ENCODE measurements around the gene SMARCC2.

The SMARCC2 gene

DNA sequence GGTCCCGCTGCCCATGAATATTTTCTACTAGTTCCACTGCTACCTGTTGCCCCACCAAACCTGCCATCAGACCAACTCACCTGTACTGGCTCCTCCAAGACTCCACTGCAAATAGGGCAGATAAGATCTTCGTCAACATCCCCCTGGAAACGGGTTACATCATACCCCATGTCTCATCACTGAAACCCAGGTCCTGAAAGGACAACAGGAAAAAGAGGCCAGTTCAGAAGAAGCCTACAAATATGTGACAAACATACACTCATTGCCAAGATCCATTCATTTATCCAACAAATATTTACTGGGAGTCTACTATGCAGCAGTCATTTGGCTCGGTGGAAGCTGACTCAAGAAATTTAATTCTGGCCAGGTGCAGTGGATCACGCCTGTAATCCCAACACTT lies 24.6 kb upstream of the SMARCC2 start:
- DNase-seq (ENCODE audit: low read depth in 2 of 2), result no peak
- no peak for TF ChIP-seq CTCF (IDR thresholded peaks at IDR 0.05; ENCODE audit: low read depth, low read length)

DNA sequence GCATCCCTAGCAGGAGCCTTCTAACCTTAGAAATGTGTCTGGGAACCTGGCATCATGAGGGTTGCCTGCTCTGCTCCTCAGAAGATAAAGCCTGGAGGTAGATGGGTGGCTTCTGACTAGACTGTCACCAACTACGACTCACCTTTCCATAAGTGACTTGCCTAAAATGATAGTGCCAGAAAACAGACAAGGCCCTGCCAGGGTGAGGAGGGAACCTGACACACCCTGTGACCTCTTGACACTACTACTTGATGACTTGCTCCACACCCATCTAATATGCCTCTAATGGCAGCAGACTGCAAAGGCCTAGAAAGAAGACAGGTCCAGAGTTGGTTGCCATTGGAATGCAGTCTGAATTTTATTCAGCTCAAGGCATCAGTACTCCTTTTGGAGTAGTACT lies 23.1 kb upstream of the SMARCC2 start:
- TF ChIP-seq CTCF (IDR thresholded peaks at IDR 0.05; ENCODE audit: low read depth, low read length), result no peak
- DNase-seq (ENCODE audit: low read depth in 2 of 2), result no peak
- H3K4me3 ChIP-seq (replicated peaks in 1 of 2; ENCODE audit: low read depth in 2 of 2, low read length in 2 of 2), result no peak overlapping the region

More for the DNA sequence above, 24.6 kb upstream of the SMARCC2 start:
- H3K4me3 ChIP-seq (replicated peaks in 1 of 2; ENCODE audit: low read depth in 2 of 2, low read length in 2 of 2), result no peak overlapping the region

DNA sequence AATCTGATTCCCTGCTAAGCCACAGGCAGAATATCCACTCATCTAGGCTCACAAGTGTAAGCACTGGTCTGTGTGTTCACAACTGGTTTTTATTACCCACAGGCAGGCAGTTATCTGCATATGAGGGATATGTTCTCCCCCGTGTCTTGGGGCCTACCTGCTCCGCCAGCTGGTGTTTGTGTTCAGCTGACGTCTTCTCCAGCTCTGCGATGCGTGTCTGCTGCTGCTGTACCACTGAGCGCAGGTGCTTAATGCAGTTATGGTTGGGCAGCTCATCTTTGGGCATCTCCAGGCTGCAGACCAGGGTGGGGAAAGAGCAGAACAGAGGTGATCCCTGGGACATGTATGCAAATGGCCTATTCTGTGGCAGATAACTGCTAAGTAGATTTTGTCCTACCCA lies 18.7 kb upstream of the SMARCC2 start:
- H3K4me3 ChIP-seq (replicated peaks in 1 of 2; ENCODE audit: low read depth in 2 of 2, low read length in 2 of 2), result no peak overlapping the region
- DNase-seq (ENCODE audit: low read depth in 2 of 2), result no peak
- TF ChIP-seq CTCF (IDR thresholded peaks at IDR 0.05; ENCODE audit: low read depth, low read length), result no peak

GRCh38 chr12:56206452-56207166 lies 17.3 kb upstream of the SMARCC2 start:
- peak; percentile 65 to 76 for DNase-seq (ENCODE audit: low read depth in 2 of 2)
- peak; percentile 74 for TF ChIP-seq CTCF (IDR thresholded peaks at IDR 0.05; ENCODE audit: low read depth, low read length)

DNA sequence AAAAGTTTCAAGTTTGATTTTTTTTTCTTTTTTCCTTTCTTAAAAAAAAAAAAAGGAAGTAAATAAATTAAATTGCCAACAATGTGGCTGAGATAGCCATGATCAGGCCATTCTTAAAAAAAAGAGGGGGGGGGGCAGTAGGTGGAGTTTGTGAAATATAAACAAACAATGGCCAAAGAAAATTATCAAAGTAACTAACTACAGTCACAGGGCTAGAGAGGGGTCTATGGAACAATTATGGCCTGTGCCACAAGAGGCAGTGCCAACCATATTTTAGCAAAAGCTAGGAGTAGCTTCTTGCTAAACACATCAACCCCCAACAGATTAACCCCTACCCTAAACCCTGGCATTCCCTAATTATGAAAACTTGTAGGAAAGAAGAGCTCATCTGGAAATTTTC lies 16.2 kb upstream of the SMARCC2 start:
- DNase-seq (ENCODE audit: low read depth in 2 of 2), result no peak
- no peak for TF ChIP-seq CTCF (IDR thresholded peaks at IDR 0.05; ENCODE audit: low read depth, low read length)
- H3K4me3 ChIP-seq (replicated peaks in 1 of 2; ENCODE audit: low read depth in 2 of 2, low read length in 2 of 2), result no peak overlapping the region

More at GRCh38 chr12:56206452-56207166, 17.3 kb upstream of the SMARCC2 start:
- H3K4me3 ChIP-seq (replicated peaks in 1 of 2; ENCODE audit: low read depth in 2 of 2, low read length in 2 of 2), result no peak overlapping the region

DNA sequence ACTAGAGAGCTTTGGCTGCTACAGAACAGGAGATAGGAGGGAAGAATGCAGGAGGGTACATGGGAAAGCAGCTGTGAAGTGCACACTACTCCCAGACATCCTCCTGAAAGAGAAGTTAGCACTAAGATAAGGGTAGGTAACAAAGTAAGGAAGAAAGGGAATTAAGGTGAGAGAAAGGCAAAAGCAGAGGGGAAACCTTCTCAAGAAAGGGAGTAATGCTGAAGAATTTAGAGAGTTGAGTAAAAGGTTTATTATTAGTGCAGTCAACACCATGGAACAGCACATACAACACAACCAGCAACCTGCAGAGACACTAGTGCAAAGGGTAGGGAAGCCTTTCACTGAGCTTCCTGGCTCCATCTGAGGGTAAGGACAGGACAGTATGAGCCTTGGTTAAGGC lies 15.0 kb upstream of the SMARCC2 start:
- DNase-seq (ENCODE audit: low read depth in 2 of 2), result no peak
- H3K4me3 ChIP-seq (replicated peaks in 1 of 2; ENCODE audit: low read depth in 2 of 2, low read length in 2 of 2), result no peak overlapping the region
- no peak for TF ChIP-seq CTCF (IDR thresholded peaks at IDR 0.05; ENCODE audit: low read depth, low read length)

GRCh38 chr12:56202838-56203237 lies 13.6 kb upstream of the SMARCC2 start:
- H3K4me3 ChIP-seq (replicated peaks in 1 of 2; ENCODE audit: low read depth in 2 of 2, low read length in 2 of 2), result no peak overlapping the region
- no peak for TF ChIP-seq CTCF (IDR thresholded peaks at IDR 0.05; ENCODE audit: low read depth, low read length)
- no peak for DNase-seq (ENCODE audit: low read depth in 2 of 2)

Measured in cardiac fibroblast (primary cell).